GM12875 (cell line): ENCODE measurements around the gene INAFM2.

Experiments
- H3K4me3 ChIP-seq: one replicate; pipeline ENCODE4 v1.5.1; 2011; ENCODE audit warnings: low read depth, low read length, control low read depth
- TF ChIP-seq, protein P1 (sequence below): IDR thresholded peaks from 2 replicates; pipeline ENCODE4 v1.5.1; 2011; ENCODE audit warnings: low read depth, mild to moderate bottlenecking, control low read depth, inconsistent platforms, low read length, moderate library complexity, borderline replicate concordance; ENCODE audit not compliant: insufficient read depth

Gene INAFM2

GRCh38 chr15:40364251-40364650 lies 40.8 kb downstream of the INAFM2 start:
- no peak overlapping the region for H3K4me3 ChIP-seq
- TF ChIP-seq, protein P1, sequence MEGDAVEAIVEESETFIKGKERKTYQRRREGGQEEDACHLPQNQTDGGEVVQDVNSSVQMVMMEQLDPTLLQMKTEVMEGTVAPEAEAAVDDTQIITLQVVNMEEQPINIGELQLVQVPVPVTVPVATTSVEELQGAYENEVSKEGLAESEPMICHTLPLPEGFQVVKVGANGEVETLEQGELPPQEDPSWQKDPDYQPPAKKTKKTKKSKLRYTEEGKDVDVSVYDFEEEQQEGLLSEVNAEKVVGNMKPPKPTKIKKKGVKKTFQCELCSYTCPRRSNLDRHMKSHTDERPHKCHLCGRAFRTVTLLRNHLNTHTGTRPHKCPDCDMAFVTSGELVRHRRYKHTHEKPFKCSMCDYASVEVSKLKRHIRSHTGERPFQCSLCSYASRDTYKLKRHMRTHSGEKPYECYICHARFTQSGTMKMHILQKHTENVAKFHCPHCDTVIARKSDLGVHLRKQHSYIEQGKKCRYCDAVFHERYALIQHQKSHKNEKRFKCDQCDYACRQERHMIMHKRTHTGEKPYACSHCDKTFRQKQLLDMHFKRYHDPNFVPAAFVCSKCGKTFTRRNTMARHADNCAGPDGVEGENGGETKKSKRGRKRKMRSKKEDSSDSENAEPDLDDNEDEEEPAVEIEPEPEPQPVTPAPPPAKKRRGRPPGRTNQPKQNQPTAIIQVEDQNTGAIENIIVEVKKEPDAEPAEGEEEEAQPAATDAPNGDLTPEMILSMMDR: no peak

GRCh38 chr15:40365016-40365415 lies 41.5 kb downstream of the INAFM2 start:
- no peak overlapping the region for H3K4me3 ChIP-seq
- TF ChIP-seq, protein P1: no peak

DNA sequence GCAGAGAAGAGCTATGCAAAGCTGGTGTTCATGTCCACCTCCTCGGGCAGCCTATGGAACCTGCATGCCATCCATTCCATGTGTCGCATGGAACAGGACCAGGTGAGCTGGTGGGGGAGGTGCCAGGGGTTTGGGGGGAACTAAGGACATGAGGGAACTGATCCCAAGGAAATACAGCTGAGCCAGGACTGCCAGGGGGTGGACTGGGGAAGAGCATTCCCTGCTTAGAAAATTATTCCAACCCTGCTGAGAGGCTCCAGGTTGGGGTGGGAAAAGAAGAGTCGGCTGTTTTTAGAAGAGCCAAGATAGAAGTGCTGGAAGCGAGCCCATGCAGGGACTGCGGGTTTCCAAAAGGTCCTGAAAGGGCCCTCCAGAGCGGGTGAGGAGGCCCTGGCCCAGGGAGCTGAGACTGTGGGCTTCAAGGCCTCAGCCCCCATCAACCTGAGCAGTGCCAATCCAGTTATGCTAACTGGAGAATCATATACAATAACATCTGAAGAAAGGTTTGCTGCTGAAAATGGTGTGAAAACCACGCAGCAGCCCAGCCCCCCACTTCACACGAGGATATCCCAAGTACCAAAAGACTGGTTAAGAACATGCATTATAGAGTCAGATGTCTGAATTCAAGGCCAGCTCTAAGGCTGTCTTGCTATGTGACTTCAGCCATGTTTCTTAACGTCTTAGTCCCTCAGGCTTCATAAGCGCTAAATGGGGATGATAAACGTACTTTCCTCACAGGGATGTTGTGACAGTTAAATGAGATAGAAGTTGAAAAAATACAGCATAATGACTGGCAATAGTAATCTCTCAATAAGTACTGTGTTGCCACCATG lies 42.3 kb downstream of the INAFM2 start:
- no peak overlapping the region for H3K4me3 ChIP-seq
- TF ChIP-seq, protein P1: no peak

DNA sequence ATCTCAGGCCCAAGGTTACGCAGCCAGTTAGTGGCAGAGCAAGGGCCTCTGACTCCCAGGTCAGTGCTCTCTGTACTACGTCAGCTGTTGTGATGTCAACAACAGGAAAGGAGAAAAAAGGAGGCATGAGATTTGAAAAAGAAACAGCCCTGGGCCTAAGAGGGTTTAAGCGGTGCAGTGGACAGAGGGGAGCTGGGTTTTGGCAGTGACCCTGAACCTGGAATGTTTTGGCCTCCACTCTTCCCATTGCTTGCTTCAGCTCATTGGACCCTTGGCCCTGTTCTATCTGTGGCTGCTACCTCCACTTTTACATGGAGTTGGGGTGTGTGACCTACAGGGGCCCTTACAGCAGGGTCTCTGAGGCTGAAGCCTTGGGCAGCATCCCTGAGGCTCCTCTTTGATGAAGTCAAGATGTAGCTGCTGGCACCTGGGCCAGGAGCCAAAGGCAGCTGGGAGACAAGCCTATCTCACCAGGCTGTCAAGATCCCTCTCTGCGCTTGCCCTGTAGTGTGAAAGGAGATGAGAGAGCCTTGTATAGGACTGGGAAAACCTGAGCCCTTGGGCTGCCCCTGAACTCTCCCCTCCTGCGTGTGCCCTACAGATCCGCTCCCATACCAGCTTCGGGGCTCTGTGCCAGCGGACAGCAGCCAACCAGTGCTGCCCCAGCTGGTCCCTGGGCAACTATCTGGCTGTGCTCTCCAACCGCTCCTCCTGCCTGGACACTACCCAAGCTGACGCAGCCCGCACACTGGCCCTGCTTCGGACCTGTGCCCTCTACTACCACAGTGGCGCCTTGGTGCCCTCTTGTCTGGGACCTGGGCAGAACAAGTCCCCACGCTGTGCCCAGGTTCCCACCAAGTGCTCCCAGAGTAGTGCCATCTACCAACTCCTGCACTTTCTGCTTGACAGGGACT lies 43.2 kb downstream of the INAFM2 start:
- H3K4me3 ChIP-seq: no peak overlapping the region
- TF ChIP-seq, protein P1: no peak

GRCh38 chr15:40367371-40367685 lies 43.8 kb downstream of the INAFM2 start:
- TF ChIP-seq, protein P1: no peak
- no peak overlapping the region for H3K4me3 ChIP-seq

GRCh38 chr15:40367686-40368611 lies 44.5 kb downstream of the INAFM2 start:
- peak overlapping the region; percentile 33 for H3K4me3 ChIP-seq
- TF ChIP-seq, protein P1: peak; percentile 89
